GM18858 (cell line): ENCODE measurements around the gene DMTF1.
"Not testable (repeated sequence)": the region's sequence is repeated elsewhere in the genome, so short reads cannot be mapped to it uniquely, and the experiment has no call there.

Experiments used
- ATAC-seq: cut with Tn5 transposase; IDR thresholded peaks from one replicate; pipeline ENCODE4 v1.9.1; 2021; ENCODE audit not compliant: unreplicated experiment

Gene DMTF1

DNA sequence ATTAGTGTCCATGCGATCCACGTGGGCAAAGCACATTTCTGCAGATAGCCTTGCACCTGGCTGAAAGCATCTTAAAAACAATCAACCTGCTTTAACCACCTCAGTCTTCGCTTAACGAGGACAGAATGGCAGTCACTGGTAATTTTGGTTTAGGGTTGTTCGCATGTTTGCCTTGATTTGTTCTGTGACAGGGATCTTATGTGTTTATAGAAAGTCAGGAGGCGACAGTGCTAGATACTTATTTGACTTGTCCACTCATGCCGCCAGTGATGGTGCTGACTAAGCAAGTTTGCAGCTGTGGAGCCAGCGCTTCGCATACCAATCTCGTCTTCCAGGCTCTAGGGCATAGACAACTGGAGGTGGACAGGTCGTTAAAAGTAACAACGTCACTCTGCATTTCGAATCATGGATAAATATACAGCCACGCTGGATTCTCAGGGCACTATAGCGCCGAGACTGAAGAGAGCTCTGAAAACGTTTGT, 68.5 kb downstream of the DMTF1 start:
- no peak for ATAC-seq

GRCh38 chr7:87223666-87224065, 71.4 kb downstream of the DMTF1 start:
- no peak for ATAC-seq

DNA sequence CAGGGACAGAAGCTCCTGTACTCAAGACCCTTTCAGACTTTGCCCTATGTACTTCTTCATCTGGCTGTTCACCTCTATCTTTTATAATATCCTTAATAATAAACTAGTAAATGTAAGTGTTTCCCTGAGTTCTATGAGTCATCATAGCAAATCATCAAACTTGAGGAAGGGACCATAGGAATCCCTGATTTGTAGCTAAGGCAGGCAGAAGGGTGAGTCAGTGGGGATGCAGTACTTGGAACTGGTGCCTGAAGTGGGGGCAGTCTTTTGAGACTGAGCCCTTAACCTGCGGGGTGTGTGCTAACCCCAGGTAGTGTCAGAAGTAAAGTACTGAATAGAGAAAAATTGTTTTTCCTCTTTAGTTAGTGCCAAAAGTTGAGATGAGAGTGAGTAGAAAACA, 73.4 kb downstream of the DMTF1 start:
- no peak for ATAC-seq

DNA sequence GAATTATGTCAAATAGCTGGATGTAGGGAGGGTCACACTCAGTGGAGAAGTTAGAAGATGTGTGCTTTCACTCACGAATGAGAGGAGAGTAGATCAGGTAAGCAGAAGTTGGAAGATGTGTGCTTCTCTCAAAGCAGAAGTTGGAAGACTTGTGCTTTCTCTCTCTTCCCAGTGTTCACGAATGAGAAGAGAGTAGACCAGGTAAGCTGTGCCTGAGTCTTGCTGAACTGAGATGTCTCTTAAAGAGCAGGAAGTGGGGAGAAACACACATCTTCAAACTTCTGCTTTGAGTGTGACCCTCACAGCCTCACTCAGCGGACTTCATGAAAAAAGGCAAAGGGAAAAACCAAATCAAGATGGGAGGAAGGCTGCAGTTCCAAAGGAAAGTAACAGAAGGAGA, 74.2 kb downstream of the DMTF1 start:
- no peak for ATAC-seq

DNA sequence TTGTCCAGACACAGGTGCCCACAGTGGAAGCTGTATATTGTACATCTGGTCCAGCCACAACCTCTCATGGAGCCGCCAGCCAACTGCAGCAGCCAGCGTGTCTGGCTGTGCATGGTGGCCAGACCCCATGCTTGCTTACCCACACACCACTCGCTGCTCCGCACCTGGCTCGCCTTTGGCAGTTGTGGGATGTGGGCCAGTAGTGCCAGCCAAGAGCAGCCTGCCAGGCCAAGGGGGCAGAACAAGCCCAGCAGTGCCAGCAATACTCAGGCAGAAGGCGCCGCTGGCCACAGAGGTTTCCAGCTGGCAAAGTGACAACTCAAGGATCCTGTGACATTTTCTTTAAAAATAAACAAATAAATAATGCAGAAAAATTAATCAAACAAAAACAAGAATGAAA, 79.0 kb downstream of the DMTF1 start:
- ATAC-seq = no peak

- ATAC-seq = no peak
Measured at GRCh38 chr7:87231711-87232110, 79.5 kb downstream of the DMTF1 start.

GRCh38 chr7:87234949-87235348, 82.7 kb downstream of the DMTF1 start:
- ATAC-seq = no peak

DNA sequence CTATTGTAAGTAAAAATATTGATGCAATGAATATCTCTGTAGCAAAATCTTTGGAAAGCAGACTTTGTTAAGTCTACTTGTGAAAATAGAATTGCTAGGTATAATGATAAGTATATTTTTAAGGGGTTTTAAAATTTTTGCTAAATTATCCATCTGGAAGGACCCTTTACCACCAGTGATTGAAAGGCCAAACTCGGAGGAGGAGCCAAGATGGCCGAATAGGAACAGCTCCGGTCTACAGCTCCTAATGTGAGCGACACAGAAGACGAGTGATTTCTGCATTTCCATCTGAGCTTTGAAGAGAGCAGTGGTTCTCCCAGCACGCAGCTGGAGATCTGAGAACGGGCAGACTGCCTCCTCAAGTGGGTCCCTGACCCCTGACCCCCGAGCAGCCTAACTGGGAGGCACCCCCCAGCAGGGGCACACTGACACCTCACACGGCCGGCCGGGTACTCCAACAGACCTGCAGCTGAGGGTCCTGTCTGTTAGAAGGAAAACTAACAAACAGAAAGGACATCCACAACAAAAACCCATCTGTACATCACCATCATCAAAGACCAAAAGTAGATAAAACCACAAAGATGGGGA, 86.3 kb downstream of the DMTF1 start:
- ATAC-seq = not testable (repeated sequence)

DNA sequence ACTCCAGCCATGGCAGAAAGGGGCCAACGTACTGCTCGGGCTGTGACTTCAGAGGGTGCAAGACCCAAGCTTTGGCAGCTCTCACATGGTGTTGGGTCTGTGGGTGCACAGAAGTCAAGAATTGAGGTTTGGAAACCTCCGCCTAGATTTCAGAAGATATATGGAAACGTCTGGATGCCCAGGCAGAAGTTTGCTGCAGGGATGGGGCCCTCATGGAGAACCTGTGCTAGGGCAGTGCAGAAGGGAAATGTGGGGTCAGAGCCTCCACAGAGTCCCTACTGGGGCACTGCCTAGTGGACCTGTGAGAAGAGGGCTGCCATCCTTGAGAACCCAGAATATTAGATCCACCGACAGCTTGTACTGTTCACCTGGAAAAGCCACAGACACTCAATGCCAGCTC, 93.4 kb downstream of the DMTF1 start:
- not testable (repeated sequence) for ATAC-seq
